ENCODE results near the gene CYP24A1. TPM values are rescaled to one million over a fixed set of nuclear protein-coding genes. Genes with fewer than 3 reads are reported as not detected.

The CYP24A1 gene
- total RNA-seq, 4 donors from 2014 or later, result 4.8 TPM; not detected in 3

DNA sequence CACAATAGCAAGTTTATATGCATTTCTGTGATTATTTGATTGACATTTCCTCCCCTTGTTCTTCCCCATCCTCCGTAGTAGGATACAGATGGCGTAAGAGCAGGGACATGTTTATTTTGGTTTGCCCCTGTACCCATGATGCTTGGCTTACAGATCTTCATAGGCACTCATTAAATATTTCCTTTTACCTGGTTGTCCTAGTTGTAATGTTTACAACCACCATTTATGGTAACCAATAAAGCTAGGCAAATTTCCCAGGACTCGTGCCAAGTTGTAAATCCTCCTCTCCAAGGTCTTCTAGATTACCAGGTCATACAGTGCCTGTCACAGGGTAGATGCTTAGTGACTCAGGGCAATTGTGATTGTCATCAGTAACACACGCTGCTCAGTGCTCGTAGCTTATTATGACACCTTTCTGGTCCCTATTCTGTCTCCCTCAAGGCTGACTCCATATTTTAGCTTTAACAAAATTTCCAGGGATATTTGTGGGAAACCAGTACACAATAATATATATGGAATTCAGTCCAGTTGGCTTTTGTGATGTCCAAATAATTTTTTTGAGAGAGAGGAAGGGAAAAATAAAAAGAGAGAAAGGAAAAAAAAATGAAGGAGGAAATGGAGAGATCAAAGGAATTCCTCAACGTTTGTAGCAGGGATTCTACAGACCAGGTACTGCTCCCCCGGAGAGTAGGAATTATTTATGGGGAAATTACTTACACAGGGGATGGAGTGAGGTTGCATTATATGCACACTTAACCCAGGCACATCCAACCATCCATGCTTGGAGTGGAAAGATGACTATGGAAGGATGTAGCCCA lies 24.6 kb downstream of the CYP24A1 start:
- no peak overlapping the region for H3K27ac ChIP-seq
- H3K4me3 ChIP-seq, result no peak overlapping the region
- intact Hi-C loops (cut with DNase I; ENCODE audit: low total_unique reads), result no loop called here
- no peaks in the 10 kb centered on the region for H3K36me3 ChIP-seq
- DNase-seq, result no peak
- no peaks in the 10 kb centered on the region for H3K9me3 ChIP-seq
- no peaks in the 10 kb centered on the region for H3K27me3 ChIP-seq
- no peaks in the 10 kb centered on the region for H3K4me1 ChIP-seq
- TF ChIP-seq CTCF (IDR thresholded peaks at IDR 0.05) (no peak), POLR2A (IDR thresholded peaks at IDR 0.05) (no peak)

- H3K9me3 ChIP-seq, result no peaks in the 10 kb centered on the region
- no peaks in the 10 kb centered on the region for H3K4me1 ChIP-seq
- DNase-seq, result no peak
- H3K36me3 ChIP-seq, result no peaks in the 10 kb centered on the region
- no peak overlapping the region for H3K4me3 ChIP-seq
- TF ChIP-seq CTCF (IDR thresholded peaks at IDR 0.05) (no peak), POLR2A (IDR thresholded peaks at IDR 0.05) (no peak)
- H3K27ac ChIP-seq, result no peak overlapping the region
- no peaks in the 10 kb centered on the region for H3K27me3 ChIP-seq
- intact Hi-C loops (cut with DNase I; ENCODE audit: low total_unique reads), result no loop called here
Observed at GRCh38 chr20:54146672-54147071, 27.1 kb downstream of the CYP24A1 start.

- TF ChIP-seq POLR2A (IDR thresholded peaks at IDR 0.05) (no peak), CTCF (IDR thresholded peaks at IDR 0.05) (no peak)
- Histone ChIP-seq H3K27ac (no peak overlapping the region), H3K4me1 (no peaks in the 10 kb centered on the region), H3K27me3 (no peaks in the 10 kb centered on the region), H3K36me3 (no peaks in the 10 kb centered on the region), H3K4me3 (no peak overlapping the region), H3K9me3 (no peaks in the 10 kb centered on the region)
- intact Hi-C loops (cut with DNase I; ENCODE audit: low total_unique reads), result no loop called here
- no peak for DNase-seq
Observed at GRCh38 chr20:54144847-54145414, 28.9 kb downstream of the CYP24A1 start.

DNA sequence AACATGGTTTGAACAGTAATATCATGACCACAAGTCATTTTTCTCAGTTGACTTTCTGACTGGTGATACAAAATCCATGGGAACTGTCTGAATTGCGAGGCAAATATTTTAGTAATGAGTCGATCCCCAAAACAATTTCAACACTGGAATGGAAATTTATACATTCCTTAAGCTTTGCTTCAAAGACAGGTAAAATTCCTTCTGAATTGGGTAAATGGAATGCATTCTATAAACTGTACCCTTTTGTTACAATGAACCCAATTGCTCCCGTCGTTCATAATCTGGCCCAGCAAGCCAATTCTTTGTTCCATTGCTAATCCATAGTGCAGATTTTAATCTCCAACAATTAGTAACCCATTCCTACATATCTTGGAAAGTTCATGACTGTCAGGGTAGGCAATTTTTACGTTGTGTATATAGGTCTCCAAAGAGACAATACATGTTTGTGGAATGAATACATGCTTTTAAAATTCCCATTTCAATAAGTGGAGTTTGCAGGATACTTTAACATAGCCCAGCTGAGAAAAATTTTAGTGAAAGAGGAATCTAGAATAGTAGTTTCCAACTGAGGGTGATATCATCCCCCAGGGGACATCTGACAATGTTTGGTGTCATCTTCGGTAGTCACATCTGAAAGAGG lies 32.7 kb downstream of the CYP24A1 start:
- Histone ChIP-seq H3K9me3 (no peaks in the 10 kb centered on the region), H3K4me3 (no peak overlapping the region), H3K36me3 (no peaks in the 10 kb centered on the region), H3K27me3 (no peaks in the 10 kb centered on the region), H3K4me1 (no peaks in the 10 kb centered on the region), H3K27ac (no peak overlapping the region)
- intact Hi-C loops (cut with DNase I; ENCODE audit: low total_unique reads), result no loop called here
- DNase-seq, result no peak
- no peak for TF ChIP-seq CTCF (IDR thresholded peaks at IDR 0.05)
- TF ChIP-seq POLR2A (IDR thresholded peaks at IDR 0.05), result no peak

GRCh38 chr20:54140486-54140885 lies 33.3 kb downstream of the CYP24A1 start:
- DNase-seq, result no peak
- intact Hi-C loops (cut with DNase I; ENCODE audit: low total_unique reads), result no loop called here
- no peak for TF ChIP-seq POLR2A (IDR thresholded peaks at IDR 0.05)
- no peak for TF ChIP-seq CTCF (IDR thresholded peaks at IDR 0.05)
- no peaks in the 10 kb centered on the region for H3K4me1 ChIP-seq
- H3K9me3 ChIP-seq, result no peaks in the 10 kb centered on the region
- no peaks in the 10 kb centered on the region for H3K36me3 ChIP-seq
- no peaks in the 10 kb centered on the region for H3K27me3 ChIP-seq
- no peak overlapping the region for H3K4me3 ChIP-seq
- no peak overlapping the region for H3K27ac ChIP-seq
